HG02981 (cell line): ENCODE results near the gene RBM38.

Experiments
- ATAC-seq: cut with Tn5 transposase; IDR thresholded peaks from one replicate; pipeline ENCODE4 v1.9.1; 2021; ENCODE audit warnings: mild to moderate bottlenecking, moderate library complexity; ENCODE audit not compliant: unreplicated experiment

RBM38 gene

DNA sequence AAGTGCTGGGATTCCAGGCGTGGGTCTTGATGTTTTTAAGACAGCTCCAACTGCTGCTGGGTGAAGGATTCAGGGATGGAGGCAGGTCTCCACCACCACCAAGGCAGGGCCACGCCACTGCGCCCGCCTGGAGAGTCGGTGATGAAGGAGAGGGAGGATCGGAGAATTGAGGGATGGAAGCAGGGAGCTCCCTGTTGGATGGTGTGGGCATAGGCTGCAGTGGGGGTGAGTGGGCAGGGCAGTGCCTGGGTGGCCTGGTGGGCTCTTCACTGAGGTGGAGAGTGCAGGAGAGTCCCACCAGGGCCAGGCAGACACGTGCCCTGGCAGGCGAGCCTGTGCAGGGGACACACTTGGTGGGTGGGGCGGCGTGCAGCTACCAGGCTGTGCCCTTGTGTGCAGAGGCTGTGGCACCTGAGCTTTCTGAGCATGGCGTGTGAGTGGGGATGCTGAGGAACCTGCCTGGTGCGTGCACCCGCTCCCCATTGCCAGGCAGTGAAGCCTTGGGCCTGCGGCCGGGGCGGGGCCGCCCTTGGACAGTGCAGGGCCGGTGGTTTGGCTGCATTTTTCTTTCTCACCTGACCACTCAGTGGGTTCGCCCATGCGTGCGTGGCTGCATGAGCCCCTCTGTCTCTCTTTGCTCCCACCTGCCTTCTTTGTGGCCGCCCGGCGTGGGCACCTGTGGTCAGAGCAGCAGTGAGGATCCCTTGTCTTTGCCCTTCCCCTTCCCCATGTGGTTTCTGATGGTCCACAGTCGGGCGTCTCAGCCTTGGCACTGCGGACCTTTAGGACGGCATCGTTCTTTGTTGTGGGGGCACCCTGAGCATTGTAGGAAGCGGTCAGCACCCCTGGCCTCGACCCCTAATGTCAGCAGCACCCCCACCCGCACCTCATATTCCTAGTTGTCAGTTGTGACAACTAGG is 11.3 kb downstream of the RBM38 start:
- ATAC-seq = no peak

DNA sequence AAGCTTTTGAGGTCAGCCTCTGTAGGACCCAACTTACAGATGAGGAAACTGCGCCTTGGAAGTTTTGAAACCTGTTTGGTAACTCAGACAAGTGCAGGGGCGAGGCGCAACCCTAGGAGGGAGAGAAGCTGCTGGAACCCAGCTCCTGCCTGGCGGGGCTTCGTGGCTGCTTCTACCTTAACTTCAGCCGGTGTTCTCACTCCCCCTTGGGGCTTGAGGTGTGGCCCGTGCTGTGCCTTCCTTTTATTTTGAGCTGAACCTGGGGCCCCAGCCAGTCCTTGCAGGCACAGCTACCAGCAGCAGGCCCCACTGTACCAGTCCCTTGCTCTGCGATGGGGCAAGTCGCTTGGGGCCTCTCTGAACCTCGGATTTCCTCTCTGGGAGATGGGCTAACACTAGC is 12.0 kb downstream of the RBM38 start:
- ATAC-seq = no peak

DNA sequence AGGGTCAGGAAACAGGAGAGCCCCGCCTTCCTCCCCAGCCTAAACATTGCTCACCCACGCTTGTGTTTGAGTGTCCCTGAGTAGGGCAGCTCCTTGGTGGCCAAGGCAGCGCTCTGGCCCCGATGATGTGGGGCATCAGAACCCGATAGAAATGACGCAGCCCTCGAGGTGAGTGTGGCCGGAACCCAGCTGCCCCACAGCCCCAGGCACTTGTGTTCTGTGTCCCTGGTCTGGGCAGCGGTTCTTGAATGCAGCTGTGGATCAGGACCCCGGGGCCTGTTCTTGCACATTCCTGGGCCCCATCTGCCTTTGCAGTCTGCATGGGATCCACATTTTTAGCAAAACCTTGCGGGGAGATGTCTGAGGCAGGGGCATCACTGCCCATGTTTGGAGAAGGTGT is 12.8 kb downstream of the RBM38 start:
- ATAC-seq = no peak

DNA sequence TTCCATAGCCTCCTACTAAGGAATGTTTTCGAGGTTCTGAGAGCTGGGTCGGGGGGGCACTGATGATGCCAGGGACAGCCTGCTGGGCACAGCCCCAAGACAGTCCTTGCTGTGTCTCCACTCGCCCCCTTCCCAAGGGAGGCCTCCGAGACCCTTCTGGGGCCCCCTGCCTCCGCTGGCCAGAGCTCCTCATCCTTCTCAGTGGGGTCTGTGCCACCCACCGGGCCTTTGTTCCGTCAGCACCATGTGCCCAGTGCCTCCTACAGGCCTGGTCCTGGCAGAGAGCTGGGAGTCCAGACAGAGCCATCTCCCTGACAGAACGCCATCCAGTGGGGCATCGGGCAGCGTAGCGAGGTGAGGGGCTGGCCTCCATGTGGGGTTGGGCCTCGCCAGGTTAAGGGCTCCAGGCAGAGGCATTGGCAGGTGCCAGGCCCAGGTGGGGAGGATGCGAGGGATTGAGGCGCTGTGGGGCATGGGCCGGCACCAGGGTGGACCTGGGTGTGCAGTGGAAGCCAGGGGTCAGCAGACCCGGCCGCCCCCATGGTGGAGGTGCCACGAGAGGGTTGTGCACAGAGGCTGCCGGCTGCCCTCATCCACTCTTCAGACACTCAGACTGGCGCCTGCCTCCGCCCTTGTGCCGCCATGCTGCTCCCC is 13.3 kb downstream of the RBM38 start:
- no peak for ATAC-seq

DNA sequence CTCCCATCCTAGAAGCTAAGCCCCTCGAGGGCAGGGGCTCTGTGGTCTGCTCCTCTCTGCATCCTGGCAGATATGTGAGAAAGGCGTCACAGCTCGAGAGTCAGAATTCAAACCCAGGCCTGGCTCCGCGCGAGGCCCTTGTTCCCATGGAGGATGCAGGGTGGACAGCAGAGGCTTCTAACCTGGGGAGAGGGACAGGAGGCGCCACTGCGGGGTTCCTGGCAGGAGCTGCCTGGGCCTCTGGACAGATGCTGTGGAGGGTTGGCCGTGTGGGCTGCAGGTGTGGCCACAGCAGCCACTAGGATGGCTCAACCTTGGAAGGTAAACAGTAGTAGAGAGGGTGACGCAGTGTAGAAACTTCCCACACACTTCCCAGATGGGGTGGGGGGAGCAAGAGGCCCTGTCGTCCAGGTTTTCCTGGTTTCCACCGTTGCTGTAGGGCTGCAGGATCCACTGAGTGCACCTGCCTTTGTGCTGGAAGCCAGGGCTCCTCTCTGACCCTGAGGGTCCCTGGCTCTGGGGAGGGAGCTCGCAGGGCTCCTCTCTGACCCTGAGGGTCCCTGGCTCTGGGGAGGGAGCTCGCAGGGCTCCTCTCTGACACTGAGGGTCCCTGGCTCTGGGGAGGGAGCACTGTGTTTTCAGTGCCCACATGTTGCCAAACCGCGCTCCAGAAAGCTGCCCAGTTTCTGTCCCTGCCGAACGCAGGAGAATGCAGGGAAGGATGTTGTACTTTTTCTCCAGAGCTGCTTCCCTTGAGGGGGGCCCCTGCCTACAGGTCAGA is 14.2 kb downstream of the RBM38 start:
- no peak for ATAC-seq

DNA sequence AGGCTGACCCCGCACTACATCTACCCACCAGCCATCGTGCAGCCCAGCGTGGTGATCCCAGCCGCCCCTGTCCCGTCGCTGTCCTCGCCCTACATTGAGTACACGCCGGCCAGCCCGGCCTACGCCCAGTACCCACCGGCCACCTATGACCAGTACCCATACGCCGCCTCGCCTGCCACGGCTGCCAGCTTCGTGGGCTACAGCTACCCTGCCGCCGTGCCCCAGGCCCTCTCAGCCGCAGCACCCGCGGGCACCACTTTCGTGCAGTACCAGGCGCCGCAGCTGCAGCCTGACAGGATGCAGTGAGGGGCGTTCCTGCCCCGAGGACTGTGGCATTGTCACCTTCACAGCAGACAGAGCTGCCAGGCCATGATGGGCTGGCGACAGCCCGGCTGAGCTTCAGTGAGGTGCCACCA is 16.4 kb downstream of the RBM38 start:
- ATAC-seq = no peak

DNA sequence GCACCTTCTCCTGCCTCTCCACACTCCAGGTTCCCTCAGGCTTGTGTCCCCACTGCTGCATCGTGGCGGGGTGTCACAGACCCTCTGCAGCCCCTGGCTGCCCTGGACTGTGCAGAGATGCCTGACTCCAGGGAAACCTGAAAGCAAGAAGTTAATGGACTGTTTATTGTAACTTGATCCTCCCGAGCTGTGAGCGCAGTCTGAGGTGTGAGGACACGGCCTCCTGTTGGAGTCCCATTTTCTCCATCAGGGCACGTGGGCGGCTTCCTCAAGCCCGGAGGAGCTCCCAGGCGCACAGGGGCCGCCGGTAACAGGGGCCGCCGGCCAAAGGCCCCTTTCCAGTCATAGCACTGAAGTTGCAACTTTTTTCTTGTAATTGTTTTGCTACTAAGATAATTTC is 16.9 kb downstream of the RBM38 start:
- no peak for ATAC-seq

DNA sequence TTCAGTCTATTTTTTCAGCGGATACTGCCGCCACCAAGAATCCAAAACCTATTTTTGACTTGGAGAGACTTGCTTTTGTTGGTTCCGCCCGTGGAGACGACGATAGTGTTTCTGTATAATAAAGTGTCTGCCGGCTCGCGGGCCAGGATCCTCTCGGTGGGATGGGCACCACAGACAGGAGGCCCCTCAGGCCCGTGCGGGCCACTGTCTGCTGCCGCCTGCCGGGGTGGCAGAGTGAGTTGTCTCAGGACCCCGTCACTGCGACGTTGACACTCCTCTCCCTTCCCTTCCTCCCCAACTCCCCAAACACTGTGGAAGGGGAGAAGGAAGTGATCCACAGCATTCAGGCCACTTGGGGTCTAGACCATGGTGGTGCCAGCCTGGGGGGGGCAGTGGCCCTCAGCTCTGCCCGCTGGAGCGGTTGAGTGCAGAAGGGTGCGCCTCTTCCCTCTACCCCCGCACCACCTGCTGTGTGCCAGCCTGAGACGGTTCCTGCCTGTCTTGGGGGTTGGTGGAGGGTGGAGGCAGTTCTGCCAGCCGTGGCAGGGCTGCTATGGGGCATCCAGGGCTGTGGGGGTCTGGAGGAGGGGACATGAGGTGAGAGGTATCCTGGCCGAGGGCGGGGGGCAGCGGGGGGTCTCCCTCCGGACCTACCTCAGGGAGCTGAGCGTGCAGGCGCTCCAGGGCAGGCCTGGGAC is 17.5 kb downstream of the RBM38 start:
- ATAC-seq = no peak

DNA sequence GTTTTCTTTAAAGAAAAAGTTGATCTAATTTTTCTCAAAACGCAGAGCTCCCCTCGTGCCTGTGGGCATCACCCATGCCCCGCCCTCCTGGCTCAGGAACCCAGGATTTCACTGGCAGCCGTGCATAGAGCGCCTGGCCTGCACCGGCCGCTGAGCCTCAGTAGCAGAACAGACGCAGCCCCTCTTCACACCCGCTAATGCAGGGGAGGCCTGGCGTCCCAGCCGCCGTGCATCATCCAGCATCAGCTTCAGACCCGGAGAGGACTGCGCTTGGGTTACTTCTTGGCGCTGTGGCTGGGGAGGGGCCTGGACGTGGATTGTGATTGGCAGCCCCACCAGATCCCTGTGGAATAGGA is 18.1 kb downstream of the RBM38 start:
- no peak for ATAC-seq

DNA sequence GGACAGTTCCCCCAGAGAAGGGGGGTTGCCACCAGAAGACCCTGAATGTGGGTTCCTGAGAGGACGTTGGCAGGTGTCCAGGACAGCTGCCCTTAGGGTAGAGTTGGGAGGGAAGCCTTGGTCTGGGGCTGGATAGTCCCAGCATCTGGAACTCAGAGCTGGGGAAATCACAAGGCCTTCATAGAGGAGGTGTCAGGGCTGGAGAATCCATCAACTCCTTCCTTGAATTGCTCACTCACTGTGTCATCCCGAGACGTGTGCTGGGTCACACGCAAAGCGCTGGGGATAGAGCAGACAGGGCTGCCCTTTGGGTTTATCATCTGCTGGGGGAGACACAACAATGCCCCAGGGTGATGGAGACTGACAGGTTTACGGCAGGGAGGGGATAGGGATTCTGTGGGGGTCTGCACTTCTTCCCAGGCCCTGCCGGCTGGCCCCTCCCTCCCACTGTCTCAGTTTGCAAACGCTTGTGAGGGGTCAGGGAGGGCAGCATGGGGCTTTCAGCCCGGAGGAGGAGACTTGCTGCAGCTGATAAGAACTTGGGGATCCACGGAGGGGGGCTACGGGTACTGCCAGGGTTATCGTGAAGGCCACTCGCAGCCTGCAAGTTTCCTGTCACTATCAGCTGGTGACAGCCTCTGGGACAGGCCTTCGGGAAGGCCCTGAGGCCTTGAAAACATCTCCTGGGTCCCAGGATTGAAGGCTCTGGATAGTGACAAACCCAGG is 18.6 kb downstream of the RBM38 start:
- ATAC-seq = no peak

DNA sequence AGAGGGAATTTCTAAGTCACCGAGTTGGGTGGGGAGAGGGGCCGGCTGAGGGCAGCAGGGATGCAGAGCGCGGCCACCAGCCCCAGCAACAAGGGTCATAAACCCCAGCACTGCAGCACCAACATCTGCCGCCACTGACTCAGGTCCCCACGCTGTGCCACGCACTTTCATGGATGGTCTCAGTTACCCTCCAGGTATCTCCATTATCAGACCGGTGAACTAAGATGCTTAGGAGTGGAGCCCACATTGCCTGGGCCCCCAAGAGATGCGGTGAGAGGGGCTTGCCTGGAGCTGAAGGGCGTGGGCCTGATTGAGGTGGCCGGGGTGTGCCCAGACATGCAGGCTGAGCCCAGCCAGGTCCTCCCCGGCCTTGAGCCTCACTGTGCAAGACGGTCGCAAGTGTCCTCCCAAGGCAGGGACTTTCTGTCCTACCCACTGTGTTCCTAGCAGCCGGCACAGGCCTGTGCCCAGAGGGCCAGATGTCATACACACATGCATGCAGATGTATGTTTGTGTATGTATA is 19.3 kb downstream of the RBM38 start:
- no peak for ATAC-seq

DNA sequence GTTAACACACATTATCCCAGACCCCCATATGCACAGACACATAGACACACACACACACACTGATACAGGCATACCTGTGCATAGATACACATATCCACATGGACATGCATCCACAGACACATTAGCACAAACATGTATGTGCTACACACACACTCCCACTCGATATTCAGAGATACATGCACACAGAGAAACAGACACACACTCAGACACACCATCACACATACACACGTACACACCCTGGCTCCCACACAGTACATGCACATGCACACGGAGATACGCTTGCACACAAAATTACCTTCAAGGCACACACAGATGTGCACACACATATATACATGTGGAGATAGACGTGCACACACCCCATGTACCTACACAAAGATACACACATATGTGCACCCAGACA is 19.7 kb downstream of the RBM38 start:
- no peak for ATAC-seq

DNA sequence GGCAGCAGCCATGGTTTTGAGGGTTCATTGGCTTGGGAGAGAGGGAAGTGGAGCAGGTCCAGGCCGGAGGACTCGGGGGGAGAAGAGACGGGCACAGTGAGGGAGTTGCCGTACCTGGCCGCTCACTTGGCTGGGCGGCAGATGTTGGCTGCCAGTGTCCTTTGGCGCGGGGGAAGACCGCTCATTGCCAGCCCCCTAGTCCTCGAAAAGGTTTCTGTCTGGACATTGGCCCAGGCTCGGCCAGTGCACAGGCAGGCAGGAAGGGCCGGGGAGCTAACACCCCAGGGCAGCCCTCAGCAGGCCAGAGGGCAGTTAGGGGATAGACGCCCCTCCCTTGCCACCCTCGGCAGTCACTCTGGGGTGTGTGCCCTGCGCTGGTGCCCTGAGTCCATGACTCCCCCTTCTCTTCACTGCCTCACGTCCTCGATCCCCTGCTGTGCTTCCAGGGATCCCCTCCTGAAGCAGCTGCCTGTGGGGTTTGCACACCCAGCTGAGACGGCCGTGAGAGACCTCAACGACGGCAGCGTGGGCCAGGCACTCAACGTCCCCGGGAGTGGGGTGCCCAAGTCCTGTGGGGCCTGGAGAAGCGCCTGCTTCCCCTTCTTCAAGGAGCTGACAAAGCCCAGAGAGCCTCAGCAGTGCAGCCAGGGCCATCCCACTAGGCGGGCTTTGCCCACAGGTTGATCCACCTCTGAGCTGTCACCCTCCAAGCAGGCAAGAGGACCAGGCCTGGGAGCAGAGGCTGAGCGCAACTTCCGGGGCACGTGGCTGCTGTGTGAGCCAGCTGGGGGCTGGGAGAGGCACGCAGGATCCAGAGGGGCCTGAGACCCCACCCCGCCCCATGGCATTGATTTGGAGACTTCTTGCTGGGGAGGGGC is 20.4 kb downstream of the RBM38 start:
- no peak for ATAC-seq

DNA sequence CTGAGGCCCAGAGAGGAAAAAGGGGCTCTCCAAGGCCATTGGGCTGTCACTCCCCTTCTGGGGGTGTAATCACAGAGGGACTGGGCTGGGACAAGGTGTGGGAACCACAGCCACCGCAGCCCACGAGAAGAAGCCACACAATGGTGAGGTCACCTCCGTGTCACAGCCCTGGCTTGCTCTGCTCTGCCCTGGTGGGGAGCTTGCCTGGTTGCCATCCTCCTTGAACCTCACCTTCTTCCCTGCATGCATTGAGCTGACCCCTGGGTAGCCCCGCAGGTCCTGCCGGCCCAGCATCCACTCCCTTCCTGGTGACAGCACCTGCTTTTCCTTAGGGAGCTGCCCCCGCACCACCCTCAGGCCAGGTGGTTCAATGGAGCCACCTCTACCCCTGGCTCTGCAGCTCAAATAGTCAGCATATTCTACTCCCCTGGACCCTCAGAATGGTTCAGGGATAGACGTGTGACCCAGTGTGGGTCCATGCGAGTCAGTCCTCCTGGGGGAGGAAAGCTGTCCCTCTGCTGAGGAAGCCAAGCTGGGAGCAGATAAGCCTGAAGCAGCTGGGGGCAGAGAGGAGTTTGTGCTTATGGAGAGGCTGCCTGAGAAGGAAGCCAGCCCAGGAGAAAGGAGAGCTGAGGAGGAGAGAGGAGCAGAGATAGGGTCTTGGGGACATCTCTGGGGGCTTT is 21.3 kb downstream of the RBM38 start:
- no peak for ATAC-seq

DNA sequence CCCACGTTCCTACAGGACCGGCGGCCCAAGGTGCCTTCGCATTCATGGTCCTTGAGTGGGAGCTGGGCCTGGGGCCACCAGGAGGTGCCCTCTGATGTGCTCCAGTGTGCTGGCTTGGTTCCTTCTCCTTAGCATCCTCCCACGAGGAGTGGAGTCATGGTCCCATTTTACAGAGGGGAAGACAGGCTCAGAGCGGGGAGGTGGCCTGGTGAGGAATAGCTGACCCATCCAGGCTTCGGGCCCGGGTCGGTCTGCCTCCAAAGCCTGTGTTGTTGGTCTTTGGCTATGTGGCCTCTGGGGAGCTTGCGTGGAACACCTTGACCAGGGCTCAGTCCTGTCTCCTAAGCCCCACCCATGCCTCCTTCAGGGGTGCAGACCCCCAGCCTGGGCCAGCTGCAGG is 22.8 kb downstream of the RBM38 start:
- ATAC-seq = no peak

DNA sequence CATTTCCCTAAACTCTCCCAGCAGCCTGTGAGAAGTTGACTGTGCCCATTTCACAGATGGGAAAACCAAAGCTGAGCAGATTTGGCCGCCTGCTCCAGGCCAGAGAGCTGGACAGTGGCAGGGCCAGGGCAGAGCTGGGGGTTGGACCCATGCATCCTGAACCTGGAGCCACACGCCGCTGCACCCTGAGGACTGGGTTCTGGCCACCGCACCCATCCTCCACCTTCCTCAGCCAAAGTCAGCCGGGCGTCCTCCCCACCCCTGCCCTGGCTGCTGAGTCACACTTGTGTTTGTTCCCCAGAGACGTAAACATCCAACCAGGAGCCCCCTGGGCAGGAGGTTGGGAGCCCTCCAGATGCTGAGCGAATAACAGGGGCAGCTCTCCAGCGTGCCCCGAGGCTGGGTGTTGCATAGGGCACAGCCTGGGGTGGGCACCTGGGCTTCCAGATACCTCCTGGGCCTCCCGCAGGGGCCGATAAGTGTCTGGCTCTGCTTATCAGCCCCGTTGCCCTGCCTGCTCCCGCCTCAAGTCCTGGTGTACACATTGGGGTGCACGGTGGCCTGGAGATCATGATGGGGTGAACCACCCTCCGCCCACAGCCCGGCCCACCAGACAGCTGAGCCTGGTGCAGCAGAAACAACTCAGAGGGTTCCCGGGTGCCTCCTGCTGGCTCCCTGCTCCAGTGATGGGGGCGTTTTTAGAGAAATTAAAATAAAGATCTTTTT is 23.8 kb downstream of the RBM38 start:
- ATAC-seq = no peak

DNA sequence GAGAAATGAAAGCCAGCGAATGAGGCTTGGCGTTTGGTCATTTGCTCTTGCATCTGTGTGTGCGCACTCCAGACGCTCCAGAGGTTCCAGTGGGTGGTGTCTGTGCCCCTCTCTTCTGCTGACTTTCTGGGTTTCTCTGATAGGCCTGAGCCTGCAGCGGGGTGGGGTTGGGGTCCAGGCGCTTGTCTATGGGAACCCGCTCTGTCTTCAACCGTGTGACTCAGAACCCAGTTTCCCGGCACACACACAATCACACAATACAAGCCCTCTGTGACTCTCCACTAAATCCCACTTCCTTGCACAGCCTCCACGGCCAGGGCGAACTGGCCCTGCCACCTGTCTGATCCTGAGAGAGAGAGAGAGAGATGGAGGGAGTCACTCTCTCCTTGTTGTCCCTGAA is 24.6 kb downstream of the RBM38 start:
- no peak for ATAC-seq
